ENCODE data around the gene FOLR2.
"Not testable (repeated sequence)": the region's sequence is repeated elsewhere in the genome, so short reads cannot be mapped to it uniquely, and the experiment has no call there.

The FOLR2 gene

GRCh38 chr11:72206794-72207193, 9.8 kb upstream of the FOLR2 start:
- DNase-seq (ENCODE audit: low spot score) = not testable (repeated sequence)

- DNase-seq (ENCODE audit: low spot score) = no peak
These were observed 8.3 kb upstream of the FOLR2 start for GRCh38 chr11:72208281-72208680.

GRCh38 chr11:72209101-72209500, 7.5 kb upstream of the FOLR2 start:
- no peak for DNase-seq (ENCODE audit: low spot score)

DNA sequence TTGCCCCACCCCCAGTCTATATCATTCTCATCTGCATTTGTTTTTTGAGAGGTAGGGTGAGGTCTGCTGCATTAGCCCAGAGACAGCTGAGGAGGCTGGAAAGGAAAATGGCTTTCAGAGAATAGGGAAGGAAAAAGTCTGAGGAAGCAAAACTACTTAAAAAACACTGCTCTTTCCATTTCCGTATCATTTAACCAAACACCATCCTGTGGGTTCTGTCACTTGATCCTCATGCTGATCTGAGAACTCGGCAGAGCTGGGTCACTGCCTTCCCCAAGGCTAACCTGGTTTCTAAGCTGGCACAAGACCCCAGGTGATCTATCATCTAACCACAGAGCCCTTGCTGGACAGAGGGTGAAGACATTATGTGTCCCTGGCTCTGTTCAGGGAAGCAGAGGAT, 1.2 kb downstream of the FOLR2 start:
- no peak for DNase-seq (ENCODE audit: low spot score)

DNA sequence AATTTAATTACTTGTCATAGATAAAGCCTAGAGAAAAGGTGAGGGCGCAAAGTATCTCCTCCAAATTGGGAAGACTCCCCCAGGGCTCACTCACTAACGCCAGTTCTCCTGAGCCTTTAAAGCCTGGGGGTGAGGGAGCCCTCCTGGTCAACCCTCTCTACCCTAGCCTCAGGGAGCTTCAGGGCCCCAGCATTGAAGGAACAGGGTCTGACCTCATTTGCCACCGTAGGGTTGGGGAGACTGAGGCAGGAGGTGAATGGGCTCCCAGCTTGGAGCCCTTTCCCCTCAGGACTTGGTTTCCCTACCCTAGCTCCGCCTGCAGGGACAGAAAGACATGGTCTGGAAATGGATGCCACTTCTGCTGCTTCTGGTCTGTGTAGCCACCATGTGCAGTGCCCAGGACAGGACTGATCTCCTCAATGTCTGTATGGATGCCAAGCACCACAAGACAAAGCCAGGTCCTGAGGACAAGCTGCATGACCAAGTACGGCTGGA, 1.7 kb downstream of the FOLR2 start:
- DNase-seq (ENCODE audit: low spot score) = no peak

DNA sequence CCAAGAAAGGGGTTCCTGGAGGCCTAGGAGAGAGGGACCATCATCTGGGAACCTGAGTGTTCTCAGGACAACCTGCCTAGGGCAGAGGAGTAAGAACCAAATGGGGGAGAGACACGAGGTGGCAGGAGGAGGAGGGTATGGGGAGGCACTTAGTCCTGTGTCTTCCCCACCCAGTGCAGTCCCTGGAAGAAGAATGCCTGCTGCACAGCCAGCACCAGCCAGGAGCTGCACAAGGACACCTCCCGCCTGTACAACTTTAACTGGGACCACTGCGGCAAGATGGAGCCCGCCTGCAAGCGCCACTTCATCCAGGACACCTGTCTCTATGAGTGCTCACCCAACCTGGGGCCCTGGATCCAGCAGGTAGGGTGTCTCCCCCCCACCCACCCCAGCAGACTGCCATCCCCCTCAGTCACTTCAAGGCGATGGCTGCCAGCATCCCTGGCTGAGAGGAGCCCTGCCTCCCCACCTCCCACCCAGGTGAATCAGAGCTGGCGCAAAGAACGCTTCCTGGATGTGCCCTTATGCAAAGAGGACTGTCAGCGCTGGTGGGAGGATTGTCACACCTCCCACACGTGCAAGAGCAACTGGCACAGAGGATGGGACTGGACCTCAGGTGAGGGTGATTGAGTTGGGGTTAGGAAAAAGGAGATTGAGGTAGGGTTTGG, 4.2 kb downstream of the FOLR2 start:
- no peak for DNase-seq (ENCODE audit: low spot score)

DNA sequence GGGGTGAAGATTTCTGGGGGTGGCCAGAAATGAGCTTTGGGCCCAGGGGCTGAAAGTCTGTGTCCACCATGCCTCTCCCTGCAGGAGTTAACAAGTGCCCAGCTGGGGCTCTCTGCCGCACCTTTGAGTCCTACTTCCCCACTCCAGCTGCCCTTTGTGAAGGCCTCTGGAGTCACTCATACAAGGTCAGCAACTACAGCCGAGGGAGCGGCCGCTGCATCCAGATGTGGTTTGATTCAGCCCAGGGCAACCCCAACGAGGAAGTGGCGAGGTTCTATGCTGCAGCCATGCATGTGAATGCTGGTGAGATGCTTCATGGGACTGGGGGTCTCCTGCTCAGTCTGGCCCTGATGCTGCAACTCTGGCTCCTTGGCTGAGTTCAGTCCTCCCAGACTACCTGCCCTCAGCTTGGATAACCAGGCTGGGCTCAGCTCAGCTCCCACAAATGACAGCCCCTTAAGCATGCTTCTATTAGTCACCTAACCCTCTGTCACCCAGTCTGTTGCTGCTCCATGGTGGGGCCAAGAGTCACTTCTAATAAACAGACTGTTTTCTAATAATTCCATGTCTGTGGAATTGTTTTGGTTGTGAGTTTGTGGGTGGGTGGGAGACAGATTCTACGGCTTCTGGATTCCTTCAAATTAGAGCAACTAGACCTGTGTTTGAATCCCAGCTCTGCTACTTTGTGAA, 4.9 kb downstream of the FOLR2 start:
- DNase-seq (ENCODE audit: low spot score) = no peak

DNA sequence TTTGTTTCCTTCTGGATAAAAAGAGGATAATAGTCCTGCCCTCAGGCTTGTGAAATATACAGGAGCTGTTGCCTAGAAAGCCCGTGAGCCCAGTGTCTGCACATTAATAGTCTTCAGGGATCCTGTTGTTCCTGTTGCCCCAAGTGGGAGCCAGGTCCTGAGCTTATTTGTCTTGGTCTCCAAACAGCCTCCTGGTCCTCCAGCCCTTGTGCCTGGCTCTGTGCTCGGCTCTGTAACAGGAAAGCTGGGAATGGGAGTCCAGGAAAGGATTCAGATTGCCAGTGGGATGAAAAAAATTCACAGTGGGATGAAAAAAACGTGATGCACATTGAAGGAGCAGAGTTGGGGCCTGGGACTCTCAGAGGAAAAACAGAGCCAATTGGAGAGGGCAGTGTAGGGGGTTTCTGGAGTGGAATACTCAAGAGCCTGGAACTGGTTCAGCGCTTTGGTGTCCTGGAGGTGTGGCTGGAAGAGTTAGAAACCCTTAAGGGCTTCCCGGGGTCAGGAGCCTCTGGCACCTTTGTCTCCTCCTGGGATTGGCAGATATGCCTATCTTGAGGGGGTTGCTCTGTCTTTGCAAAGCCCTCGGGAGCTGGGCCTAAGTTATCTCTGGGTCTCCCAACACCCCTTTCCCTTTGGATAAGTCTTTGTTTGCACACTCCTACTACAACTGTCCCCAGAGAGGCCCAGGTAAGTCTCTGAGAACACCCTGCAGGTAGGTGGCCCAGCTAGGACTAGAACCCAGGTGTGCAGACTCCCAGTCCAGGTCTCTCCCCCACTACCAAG, 5.7 kb downstream of the FOLR2 start:
- no peak for DNase-seq (ENCODE audit: low spot score)

DNA sequence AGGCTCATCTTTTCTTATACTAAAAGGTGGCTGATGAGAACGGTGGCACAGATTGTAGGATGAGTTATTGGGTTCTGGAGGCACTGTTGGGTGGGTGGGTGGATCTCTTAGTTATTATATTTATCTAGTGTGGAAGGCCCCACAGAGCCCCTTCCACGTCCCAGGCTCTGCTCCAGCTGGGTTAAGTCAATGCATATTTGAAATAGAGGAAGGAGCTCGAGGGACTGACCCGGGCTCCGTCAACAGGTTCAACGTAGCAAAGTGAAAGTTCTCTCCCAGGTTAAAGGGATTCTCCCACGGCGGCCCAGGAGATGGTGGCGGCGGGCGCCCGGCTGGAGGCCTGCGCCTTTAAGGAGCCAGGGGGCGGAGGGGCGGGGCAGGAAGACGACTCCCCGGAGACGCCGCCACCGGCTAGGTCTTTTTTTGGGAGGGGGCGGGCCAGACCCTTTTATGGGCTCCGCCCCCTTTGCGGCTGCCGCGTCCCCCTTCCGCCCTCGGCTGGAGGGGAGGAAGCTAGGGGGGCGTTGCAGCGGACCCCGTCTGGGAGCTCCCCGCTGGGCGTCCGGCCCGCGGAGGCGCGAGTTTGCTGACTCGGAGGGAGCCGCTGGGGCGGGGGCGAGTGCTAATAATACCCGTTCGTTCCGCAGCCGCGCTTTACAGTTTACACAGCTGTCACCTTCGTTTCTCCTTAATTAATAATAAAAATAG, 6.5 kb downstream of the FOLR2 start:
- peak; percentile 91 for DNase-seq (ENCODE audit: low spot score)

- DNase-seq (ENCODE audit: low spot score) = peak; percentile 77
These were observed 7.3 kb downstream of the FOLR2 start for GRCh38 chr11:72223615-72224563.

- peak; percentile 33 for DNase-seq (ENCODE audit: low spot score)
These were observed 8.2 kb downstream of the FOLR2 start, which contains the start of gene INPPL1 for GRCh38 chr11:72224564-72225410. Gene INPPL1, plus strand, starts transcription at chr11:72224767. Its CDS starts 218 bp downstream, at chr11:72224985.

- DNase-seq (ENCODE audit: low spot score) = peak; percentile 27
These were observed 8.9 kb downstream of the FOLR2 start for GRCh38 chr11:72225411-72225951.

DNA sequence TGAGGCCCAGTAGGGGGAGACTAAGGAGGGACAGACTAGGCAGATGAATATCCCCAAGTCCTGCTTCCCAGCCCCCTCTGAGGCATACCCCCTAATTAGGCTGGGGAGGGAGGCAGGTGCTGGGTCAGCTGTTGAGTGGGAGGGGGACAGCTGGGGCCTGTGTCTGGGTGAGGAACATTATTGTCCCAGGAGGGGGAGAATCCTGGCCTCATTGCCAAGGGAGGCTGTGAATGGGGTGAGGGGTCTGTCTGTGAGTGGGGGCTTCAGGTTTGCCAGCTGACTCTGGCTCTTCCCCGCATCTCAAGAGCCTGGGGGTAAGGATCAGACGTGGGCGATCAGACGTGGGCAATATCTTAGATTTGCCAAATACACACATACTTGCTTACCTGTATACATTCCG, 10.1 kb downstream of the FOLR2 start:
- no peak for DNase-seq (ENCODE audit: low spot score)

DNA sequence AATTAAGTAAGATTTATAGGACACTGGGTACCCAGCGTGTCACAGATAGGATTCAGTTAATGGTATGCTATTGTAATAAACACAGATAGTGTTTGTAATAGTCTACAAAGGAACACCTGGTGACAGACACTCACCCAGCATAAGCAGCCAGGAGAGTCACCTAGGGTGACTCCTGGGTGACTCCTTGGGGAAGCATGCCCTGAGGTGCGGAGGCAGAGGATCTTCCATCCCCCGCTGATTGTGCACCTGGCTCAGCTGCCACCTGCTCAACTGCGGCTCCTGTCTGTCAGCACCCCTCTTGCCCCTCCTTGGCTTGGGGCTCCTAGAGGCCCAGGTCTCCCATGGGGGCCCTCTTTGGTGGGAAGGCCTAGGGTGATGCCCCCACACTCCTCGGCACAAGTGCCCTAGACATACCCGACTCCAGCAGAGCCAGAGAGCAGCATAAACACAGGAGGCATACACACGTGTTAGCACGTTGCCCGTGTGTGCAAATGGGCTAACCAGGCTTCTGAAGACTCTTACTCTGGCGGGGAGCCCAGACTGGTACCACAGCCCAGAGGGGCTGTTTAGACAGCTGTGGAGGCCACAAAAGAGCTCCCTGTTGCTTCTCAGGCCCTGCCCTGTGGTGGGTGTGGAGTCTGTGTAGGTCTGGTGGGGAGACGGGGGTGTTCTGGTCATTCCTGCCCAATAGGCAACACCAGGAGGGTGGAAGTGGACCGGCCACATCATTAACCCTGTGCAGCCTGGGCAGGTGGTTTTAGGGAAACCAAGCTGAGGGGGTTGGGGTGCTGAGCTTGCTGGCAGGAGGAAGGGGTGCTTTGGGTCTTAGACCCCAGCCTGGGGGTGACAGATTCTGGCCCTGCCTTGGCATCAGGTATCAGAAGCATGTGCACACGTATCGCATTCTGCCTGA, 11.0 kb downstream of the FOLR2 start:
- DNase-seq (ENCODE audit: low spot score) = peak; percentile 65

DNA sequence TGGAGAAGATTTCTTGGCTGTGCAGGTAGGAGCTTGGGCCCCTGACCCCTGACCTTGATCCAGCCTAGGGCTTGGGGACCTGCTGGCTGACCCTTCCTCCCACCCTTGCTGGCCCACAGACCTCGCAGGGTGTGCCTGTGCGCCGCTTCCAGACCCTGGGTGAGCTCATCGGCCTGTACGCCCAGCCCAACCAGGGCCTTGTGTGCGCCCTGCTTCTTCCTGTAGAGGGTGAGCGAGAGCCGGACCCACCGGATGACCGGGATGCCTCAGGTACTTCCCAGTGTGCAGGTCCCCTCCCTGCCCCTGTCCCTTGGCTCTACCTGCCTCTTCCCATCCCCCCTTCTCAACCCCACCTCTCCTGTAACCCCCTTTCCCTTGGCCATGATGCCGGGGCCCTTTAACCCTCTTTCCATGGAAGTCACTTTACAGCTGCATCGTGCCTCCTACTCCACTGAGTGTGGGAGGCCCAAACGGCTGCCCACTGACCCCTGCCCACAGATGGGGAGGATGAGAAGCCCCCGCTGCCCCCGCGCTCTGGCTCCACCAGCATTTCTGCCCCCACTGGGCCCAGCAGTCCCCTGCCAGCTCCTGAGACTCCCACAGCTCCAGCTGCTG, 11.7 kb downstream of the FOLR2 start:
- no peak for DNase-seq (ENCODE audit: low spot score)

DNA sequence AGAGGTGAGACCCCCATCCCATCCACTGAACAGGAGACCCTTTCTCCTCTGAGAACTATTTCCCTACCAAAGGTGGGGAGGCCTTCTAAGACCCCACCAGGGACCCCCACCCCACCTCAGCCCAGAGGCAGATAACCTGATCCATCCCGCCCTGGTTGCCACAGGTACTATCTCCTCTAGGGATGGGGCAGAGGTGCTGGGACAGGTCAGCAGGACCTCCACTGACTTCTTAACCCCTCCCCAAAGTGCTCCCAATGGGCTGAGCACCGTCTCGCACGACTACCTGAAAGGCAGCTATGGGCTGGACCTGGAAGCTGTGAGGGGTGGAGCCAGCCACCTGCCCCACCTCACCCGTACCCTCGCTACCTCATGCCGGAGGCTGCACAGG, 12.2 kb downstream of the FOLR2 start:
- no peak for DNase-seq (ENCODE audit: low spot score)

DNA sequence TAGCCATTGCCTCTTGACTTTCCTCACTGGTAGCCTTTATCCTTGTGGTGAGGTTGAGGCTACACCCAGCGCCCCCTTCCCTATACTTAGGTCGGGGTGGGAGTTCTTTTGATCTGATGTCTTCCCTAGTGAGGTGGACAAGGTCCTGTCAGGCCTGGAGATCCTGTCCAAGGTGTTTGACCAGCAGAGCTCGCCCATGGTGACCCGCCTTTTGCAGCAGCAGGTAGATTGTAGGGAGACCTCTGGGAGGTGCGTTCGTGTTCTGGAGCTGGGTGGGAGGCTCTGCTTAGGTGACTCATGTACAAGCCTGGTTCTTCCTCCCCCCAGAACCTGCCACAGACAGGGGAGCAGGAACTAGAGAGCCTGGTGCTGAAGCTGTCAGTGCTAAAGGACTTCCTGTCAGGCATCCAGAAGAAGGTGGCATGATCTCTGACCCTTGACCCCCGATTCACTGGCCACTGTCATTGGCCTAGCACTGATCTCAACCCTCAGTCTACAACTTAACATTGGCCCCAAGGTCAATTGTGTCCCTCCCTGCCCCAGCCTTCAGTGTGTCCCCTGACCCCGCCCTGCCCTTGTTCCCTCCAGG, 12.8 kb downstream of the FOLR2 start:
- no peak for DNase-seq (ENCODE audit: low spot score)
